Measurements from ENCODE around the gene PPP2CA.

The PPP2CA gene

GRCh38 chr5:134203630-134204029 is 22.2 kb downstream of the PPP2CA start:
- DNase-seq: no peak

- DNase-seq: no peak
Observed at GRCh38 chr5:134195666-134196065, 30.2 kb downstream of the PPP2CA start.

GRCh38 chr5:134189031-134189430 is 36.8 kb downstream of the PPP2CA start:
- no peak for DNase-seq

GRCh38 chr5:134188092-134188491 is 37.8 kb downstream of the PPP2CA start:
- DNase-seq: no peak

- DNase-seq: peak in 48 of 56 donors; percentile 6 to 77 (median 40)
Observed at GRCh38 chr5:134184155-134185135, 41.4 kb downstream of the PPP2CA start.

GRCh38 chr5:134183481-134183880 is 42.4 kb downstream of the PPP2CA start:
- no peak for DNase-seq

GRCh38 chr5:134178096-134178419 is 47.8 kb downstream of the PPP2CA start:
- no peak for DNase-seq

- peak in 7 of 56 donors; percentile 1 to 71 (median 58) for DNase-seq
Observed at GRCh38 chr5:134177369-134178095, 48.3 kb downstream of the PPP2CA start.

- peak in 53 of 56 donors; percentile 18 to 91 (median 79) for DNase-seq
Observed at GRCh38 chr5:134176511-134177368, 49.1 kb downstream of the PPP2CA start, which contains the start of gene SKP1. TSS of gene SKP1 (minus strand) at chr5:134176950. CDS start at chr5:134174022, 2,928 bp downstream.

GRCh38 chr5:134175921-134176510 is 49.9 kb downstream of the PPP2CA start:
- peak in 12 of 56 donors; percentile 17 to 61 (median 48) for DNase-seq

- no peak for DNase-seq
Observed at GRCh38 chr5:134174841-134175839, 50.7 kb downstream of the PPP2CA start.

GRCh38 chr5:134171972-134172371 is 53.9 kb downstream of the PPP2CA start:
- DNase-seq: no peak

GRCh38 chr5:134162592-134162991 is 63.3 kb downstream of the PPP2CA start:
- no peak for DNase-seq

GRCh38 chr5:134161513-134162395 is 64.1 kb downstream of the PPP2CA start:
- DNase-seq: no peak

- no peak for DNase-seq
Observed at GRCh38 chr5:134153657-134154056, 72.2 kb downstream of the PPP2CA start.

- DNase-seq: no peak
Observed at GRCh38 chr5:134153241-134153640, 72.6 kb downstream of the PPP2CA start.

GRCh38 chr5:134152173-134152832 is 73.6 kb downstream of the PPP2CA start:
- DNase-seq: peak in 1 of 56 donors; percentile 27

GRCh38 chr5:134151723-134152122 is 74.2 kb downstream of the PPP2CA start:
- DNase-seq: no peak

Data from nucleus accumbens (tissue), 56 donors.